Ramos (cell line): Measurements from ENCODE around the gene USP20.

Experiments used
- in situ Hi-C: fragments of 300-500 bp; cut with MboI; formaldehyde crosslinking; loops from one replicate; pipeline ENCODE4 v1.14.3; 2022; ENCODE audit warnings: low sequenced_read_pairs; ENCODE audit not compliant: unreplicated experiment

USP20 gene

DNA sequence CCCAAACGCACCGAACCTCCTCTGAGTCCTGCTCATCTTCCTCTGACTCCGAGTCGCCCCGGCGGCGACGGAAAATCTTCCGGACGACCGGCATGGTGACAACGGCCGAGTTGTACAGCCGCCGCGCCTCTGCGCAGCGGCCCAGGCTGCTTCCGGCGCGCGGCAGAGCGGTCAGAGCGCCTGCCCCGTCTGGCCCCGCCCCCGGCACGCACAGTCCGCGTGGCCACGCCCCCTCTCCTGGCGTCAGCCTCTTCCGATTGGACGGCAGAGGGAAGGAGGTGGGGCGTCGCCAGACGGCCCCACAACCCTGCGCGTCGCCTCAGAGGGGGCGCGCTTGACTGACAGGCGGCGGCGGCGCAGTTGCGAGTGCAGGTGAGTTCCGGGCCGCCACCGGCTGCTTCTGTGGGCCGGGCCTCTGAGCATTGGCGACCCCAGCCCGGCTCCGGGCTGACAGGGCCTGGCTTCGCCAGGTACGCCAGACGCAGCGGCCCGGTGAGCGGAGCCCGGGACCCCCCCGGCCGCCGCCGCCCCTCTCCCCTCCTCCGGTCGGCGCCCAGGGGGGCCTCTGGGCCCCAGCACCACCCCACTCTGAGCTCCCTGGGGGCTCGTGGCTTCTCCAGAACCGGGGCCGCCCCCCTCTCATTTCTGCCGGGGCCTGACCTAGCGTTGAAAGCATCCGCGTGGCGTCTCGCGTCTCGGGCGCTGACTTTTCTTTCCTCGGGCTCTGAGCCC, at the start of gene USP20, which contains the start of gene C9orf78:
TSS of gene USP20 (plus strand) at position 331 of the 732 bp plus-strand sequence. CDS start 17,098 bp downstream, outside the sequence.
TSS of gene C9orf78 (minus strand) at position 148 of the 732 bp plus-strand sequence. CDS start at position 94, 54 bp downstream.
- in situ Hi-C loops, result no loop called here

DNA sequence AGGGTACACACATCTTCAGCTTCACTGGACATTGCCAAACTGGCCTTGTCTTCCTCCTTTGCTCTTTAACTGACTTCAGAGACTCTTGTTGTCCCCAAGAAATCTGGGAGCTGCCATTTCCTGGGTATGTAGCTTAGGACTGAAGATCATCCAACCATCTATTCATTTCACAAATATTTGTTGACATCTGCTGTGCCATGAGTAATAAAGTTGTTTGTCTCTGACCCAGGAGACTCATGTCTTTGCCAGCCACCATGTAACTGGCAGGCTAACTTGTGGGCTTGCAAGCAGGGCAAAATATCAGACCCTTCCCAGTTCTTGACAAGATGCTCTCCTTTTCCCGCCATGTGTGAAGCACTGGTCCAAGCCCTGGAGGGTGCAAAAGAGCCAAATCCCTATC, 49.4 kb upstream of the USP20 start:
- in situ Hi-C loops, result loop anchor here (10.0 to 25.0 kb wide), 2 partner anchors 131 to 649 kb away; no protein-coding TSS in a partner anchor

DNA sequence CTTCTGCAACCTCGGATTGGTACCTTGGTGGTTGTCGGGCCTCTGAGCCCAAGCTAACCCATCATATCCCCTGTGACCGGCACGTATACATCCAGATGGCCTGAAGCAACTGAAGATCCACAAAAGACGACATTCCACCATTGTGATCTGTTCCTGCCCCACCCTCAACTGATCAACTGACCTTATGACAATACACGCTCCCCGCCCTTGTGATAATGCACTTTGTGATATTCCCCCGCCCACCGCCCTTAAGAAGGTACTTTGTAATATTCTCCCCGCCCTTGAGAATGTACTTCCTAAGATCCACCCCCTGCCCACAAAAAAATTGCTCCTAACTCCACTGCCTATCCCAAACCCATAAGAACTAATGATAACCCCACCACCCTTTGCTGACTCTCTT, 48.8 kb upstream of the USP20 start:
- in situ Hi-C loops, result loop anchor here (10.0 to 25.0 kb wide), 2 partner anchors 132 to 649 kb away; no protein-coding TSS in a partner anchor

DNA sequence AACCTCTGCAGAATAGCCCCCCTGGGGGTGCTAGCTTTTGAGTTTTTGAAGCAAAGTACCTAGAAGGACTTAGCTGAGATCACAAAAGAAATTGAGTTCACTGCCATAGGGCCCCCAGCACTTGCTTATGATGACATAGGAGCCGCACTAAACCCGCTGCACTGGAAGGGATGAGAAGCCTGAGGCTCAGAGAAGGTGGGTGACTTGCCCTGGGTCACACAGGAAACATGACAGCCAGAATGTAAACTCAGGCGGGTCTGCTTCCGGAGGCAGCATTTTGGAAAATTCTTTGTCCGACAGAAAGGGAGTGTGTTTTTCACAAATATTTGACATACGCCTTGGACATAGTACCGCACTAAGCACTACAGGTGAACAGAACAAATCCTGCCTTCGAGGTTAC, 40.7 kb upstream of the USP20 start:
- in situ Hi-C loops, result loop anchor here (25.0 kb wide), 1 partner anchor 657 kb away; no protein-coding TSS in a partner anchor

DNA sequence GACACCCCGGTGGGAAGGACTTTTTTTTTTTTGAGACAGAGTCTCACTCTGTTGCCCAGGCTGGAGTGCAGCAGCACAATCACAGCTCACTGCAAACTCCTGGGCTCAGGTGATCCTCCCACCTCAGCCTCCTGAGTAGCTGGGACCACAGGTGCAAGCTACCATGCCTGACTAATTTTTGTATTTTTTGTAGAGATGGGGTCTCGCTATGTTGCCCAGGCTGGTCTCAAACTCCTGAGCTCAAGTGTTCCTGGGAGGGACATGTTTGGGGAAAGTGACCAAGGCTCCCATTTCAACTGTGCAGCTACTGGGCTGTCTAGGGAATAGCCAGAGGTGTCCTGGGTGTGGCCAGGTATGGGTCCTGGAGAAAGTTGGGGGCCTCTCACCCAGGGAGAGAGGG, 39.2 kb upstream of the USP20 start:
- in situ Hi-C loops, result loop anchor here (25.0 kb wide), 1 partner anchor 659 kb away; no protein-coding TSS in a partner anchor

DNA sequence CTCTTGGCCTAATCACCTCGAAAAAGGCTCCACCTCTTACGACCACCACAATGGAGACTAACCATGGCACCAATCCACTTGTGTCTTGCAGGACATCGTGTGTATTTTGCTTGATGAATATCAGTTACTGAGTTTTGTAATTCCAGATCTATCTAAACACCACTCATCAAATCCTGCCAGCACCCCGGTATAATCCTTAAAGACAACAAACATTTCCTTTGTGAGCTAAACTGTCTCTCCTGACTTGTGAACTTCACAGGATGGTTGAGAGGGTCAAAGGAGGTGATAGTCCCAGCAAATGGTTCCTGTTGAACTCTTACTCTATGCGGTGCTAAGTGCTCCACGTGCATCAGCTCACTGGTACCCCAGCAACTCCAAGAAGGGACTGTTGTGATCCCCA, 36.3 kb upstream of the USP20 start:
- in situ Hi-C loops, result loop anchor here (25.0 kb wide), 1 partner anchor 662 kb away; no protein-coding TSS in a partner anchor

DNA sequence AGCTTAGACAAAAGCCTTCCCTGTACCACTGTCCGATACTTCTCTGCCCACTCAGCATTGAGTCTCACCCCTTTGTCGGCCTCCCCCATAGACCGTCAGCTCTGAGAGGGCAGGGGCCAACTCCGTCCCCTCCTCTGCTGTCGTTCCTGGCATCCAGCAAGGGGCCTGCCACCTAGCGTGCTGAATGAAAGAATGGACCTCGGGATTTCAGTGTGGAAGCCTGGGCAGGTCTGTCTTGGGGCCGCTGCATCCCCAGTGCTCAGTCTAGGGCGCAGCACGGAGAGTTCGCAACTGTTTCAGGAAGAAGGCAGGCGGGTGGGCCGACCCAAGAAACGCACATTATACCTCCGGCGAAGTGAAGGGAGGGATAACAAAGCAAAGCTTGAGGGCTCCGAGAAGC, 33.8 kb upstream of the USP20 start:
- in situ Hi-C loops, result no loop called here

DNA sequence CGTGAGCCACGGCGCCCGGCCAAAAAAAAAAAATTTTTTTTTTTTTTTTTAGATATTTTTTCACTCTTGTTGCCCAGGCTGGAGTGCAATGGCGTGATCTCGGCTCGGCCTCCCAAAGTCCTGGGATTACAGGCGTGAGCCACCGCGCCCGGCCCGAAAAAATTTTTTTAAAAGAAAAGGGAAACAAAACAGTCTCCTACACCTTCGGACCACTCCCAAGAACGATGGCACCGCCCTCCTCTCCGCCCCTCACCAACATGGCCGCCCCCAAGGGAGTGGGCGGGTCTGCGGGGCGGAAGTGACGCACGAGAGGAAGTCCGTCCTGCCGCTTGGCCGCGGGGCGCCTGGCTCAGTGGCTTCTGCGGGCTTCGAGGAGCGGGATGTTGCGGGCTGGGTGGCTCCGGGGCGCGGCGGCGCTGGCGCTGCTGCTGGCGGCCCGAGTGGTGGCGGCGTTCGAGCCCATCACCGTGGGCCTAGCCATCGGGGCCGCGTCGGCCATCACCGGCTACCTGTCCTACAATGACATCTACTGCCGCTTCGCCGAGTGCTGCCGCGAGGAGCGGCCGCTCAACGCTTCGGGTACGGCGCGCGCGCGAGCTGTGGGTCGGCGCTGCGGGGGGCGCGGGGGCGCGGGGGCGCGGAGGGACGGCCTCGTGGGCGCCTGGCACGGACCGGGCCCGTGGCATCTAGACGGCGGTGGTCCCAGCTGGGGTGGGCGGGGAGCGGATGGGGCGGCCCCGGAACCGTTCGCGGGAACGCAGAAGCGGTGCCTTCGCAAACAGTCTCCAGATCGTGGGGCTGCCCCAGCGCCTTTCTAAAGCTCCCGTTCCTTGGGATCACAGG, 32.2 kb upstream of the USP20 start, which contains the start of gene TOR1B:
TSS of gene TOR1B (plus strand) at position 352 of the 843 bp plus-strand sequence. CDS start at position 381, 29 bp downstream.
- in situ Hi-C loops, result no loop called here

DNA sequence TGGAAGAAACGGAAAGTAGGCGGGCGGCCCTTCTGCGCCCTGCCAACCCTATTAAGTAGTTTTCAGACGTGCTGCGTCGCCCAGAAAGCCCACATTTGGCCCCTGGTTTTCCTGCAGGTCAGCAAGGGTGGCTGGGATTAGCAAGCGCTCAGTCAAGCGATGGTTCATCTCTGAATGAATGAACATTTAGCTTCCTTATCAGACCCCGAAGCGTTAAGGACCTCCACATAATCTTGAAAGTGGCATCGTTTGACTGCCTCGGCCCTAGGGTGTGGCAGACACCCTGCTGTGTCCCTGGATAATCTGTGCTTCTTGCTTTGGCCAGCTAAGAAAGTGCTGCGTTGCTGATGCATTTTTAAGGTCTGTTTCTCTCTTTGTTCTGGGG, 31.6 kb upstream of the USP20 start:
- in situ Hi-C loops, result no loop called here

DNA sequence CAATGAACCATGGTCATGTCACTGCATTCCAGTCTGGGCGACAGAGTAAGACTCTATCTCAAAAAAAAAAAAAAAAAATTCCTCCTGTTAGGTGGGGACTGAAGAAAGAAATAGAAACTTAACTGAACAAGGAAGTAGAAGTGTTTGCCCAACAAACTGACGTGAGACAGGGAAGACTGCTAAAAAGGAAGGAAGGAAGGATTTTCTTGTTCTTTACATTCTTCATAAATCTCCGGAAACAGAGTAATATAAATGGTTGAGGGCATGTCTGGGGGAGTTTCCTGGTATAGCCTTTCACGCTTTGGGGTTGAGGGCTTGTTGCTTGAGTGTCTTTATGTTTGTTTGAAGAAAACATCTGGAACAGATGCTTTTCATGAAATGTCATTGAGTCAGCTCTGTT, 29.2 kb upstream of the USP20 start:
- in situ Hi-C loops, result no loop called here

DNA sequence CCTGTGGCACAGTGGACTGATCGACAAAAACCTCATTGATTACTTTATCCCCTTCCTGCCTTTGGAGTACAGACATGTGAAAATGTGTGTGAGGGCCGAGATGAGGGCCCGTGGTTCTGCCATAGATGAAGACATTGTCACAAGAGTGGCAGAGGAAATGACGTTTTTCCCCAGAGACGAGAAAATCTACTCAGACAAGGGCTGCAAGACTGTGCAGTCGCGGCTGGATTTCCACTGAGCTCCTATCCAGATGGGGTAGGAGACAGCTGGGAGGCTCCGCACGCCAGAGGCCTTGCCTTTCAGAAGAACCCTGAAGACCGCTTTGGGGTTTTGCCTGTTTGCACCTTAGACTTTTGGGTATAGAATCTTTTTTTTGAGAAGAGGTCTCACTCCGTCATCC, 25.9 kb upstream of the USP20 start:
- in situ Hi-C loops, result no loop called here

DNA sequence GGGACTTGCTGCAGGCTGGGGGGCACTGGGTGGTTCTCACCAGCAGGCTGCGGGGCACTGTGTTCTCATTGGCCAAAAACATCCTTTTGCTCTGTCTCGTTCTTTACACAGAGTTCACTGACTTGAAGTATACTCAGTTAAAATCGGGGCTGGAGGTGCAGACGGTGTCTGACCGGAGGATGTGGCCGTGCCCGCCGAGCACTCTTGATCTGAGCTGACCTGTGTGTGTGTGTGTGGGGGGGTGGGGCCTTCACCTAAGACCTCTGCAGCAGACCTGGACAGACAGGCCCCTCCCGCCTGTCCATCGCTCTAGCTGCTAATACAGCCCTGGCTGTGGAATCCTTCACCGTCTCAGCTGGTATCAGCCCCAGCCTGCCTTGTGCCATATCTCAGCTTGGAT, 25.1 kb upstream of the USP20 start:
- in situ Hi-C loops, result no loop called here

DNA sequence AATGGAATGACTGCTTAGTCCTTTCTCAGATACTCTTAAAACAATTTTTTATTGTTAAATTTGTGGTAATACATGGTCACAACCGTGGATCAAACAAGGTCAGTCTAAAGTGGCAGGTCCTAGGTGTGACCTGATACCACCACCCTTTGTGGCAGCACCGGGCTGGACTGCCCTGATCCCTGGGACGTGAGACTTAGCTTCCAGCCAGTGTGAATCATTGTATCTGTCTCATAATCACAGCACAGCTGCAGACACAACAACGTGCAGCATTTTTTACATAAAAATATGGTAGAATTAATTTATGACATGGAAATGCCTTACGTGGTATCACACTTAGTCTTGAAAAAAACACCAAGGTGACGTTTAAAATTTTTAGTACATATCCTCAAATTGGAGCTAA, 24.5 kb upstream of the USP20 start:
- in situ Hi-C loops, result no loop called here

DNA sequence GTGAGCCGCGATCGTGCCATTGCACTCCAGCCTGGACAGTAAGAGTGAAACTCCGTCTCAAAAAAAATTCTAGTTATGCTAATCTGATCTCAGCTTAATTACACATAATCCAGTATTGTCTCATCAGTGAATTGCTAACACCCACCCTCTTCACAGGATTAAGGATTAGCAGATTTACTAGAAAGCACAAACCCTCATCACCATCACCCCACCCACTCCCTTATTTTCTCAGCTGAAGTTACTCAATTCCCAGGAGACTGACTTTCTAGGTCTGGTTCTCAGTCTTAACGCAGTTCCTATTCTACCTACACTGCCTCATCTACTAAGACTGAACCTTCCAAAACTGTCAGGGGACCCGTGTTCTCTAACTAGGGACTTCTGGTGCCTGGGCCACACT, 23.3 kb upstream of the USP20 start:
- in situ Hi-C loops, result no loop called here

DNA sequence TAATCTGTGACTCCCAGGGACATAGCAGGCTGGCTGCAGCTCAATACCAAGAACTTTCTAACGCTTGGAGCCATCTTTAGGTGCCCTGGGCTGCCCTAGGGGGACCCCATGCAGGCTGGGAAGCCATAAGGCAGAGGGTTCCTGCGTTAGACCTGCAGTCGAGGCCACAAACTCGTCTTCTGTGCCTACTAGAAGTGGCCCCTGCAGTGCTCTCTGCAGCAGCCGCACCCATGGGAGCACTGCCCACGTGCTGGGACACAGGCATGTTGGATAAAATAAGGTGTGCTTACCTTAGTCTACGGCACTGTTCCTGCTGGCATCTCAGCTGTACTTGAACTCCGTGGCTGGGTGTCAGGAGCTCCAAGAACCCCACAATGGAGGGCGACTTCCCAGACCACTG, 22.9 kb upstream of the USP20 start:
- in situ Hi-C loops, result no loop called here

DNA sequence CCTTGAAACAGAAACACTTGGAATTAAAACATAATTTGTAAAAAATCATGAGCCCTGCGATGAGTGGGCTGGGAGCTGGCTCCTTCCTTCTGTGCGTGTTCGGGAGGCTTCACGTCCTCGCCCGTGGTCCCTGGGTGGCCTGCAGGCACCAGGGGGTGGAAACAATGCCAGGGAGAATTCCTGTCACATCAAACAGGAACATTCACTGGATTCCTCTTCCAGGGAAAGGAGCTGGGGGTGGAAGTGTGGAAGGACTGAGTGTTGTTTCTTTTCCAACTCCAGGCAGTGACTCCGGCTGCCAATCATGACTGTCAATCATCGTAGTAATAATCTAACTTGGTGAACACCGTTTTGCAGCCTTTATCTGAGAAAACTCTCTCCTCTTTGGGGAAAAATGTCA, 21.6 kb upstream of the USP20 start:
- in situ Hi-C loops, result no loop called here

DNA sequence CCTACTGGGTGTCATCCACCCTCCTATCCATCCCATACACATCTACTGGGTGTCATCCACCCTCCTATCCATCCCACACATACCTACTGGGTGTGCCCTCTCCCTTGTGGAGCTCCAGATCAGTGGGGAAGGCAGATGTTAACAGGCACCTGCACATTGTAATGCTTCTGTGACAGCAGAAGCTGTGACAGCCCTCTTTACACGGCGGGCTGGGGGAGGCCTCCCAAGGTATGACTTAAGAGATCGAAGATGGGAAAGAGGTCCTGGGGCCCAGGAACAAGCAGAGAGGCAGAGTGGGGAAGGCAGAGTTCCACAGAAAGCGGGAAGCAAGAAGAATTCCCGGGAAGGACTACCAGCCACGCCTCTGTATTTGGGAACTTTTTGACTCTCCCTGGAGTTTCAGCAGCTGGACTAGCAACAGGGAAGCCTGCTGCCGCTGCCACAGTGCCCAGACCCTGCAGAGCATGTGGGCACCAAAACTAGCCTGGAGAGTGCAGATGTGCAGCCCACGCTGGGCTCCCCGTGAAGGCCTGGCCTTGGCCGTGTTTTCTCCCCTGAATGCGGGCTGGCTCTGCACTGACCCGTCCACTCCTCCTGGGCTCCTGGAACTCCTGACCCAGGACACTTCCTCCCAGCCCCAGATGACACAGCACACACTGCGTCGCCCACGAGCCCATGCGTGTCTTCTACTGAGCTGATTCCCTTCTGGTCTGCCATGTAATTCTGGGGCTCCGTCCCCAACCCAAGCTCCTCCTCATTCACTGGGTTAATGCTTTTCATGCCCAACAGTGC, 20.6 kb upstream of the USP20 start:
- in situ Hi-C loops, result no loop called here

DNA sequence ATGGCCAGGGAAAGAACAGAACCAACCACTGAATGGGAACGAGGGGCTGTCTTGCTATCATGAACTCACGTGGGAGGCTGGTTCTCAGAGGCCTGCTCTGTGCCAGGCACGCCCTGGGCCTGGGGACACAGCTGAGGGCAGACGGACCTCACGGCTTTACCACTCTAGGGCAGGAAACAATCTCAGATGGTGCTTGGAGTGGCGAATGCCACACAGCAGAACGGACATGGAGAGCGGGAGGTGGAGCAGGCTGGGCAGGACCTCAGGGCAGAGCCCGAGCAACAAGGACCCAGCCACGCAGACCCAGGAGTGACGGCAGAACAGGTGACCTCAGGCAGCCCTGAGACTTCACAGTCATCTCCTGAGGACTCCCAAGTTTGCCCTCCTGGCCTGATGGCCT, 20.0 kb upstream of the USP20 start:
- in situ Hi-C loops, result no loop called here

DNA sequence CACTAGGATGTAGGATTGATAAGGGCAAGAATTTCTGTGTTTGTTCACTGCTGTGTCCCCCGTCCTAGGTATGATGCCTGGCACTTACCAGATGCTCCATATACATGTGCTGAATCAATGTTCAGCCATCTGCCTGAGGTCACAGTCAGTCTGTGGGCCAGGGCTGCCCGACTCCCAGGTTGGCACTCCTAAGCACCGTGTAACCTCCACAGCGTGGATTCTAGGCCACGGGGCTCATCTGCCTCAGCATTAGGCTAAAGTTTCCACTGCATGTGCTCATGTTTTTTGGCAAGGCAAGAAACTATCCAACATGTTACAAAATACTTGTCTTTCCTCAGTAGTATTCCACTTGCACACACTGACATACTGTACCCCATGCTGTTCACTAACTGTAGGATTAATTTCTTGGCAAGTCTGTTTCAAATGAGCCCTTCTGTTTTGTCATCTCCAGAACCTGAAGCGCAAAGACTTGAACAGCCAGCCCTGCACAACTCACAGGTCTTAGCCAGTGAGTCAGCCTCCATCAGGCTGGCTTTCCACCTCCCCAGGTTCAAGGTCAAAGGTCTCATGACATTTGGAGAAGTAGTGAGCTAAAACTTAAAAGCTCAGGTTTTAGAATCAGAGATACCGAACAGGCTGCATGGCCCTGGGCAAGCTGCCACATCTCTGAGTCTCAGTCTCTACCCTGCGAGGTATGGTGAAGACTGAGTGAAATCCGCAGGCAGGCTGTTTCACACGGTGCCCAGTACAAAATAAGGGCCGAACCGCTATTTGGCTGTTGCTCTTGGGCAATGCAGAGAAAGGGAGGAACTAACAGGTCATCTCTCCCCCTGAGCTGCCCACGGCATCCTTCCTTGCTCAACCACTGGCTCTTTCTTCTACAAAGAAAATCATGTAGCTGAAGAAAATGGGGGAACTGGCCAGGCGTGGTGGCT, 18.5 kb upstream of the USP20 start:
- in situ Hi-C loops, result no loop called here
